Measurements from ENCODE around the gene NPVF. TPM values are rescaled to one million over a fixed set of nuclear protein-coding genes. Genes with fewer than 3 reads are reported as not detected.

NPVF gene, protein sequence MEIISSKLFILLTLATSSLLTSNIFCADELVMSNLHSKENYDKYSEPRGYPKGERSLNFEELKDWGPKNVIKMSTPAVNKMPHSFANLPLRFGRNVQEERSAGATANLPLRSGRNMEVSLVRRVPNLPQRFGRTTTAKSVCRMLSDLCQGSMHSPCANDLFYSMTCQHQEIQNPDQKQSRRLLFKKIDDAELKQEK
- not detected in 2 replicates for total RNA-seq

GRCh38 chr7:25228386-25228785 is at the start of gene NPVF:
NPVF (minus strand) TSS chr7:25228486; CDS start chr7:25228439, 47 bp downstream.

Other genes with a start within 250 kb of the NPVF start
- 5.4 and 7.9 TPM in 2 replicates for gene OSBPL3, start 248.3 kb downstream of the NPVF start, total RNA-seq
- gene CYCS, start 103.2 kb downstream of the NPVF start, total RNA-seq: 35.2 and 64.3 TPM in 2 replicates

All from cardiac atrium fibroblast (primary cell).